Breast epithelium (tissue), 4 donors: ENCODE data around the gene SSBP4. TPM values are rescaled to one million over a fixed set of nuclear protein-coding genes. Genes with fewer than 3 reads are reported as not detected.
A peak's percentile ranks its signal among the peaks of the same experiment; 100 is the strongest.
"Not testable (repeated sequence)": the region's sequence is repeated elsewhere in the genome, so short reads cannot be mapped to it uniquely, and the experiment has no call there.

Source experiments
- DNase-seq, 2 donors: peaks; one replicate each; pipeline ENCODE4 v3.0.0-alpha.2; 2019; ENCODE audit warnings: low spot score in 2 of 2
- H3K27ac ChIP-seq, 2 donors: fragments of 200-600 bp; sonication (generic) in 1 of 2; one replicate each; pipeline ENCODE4 v1.5.1; 2016 to 2019; ENCODE audit warnings: mild to moderate bottlenecking in 1 of 2
- H3K27me3 ChIP-seq, 2 donors: fragments of 200-600 bp; sonication (generic) in 1 of 2; one replicate each; pipeline versions ENCODE4 v1.5.1 to v1.6.0; 2017 to 2019; ENCODE audit warnings: control low read depth in 1 of 2, mild to moderate bottlenecking in 1 of 2
- H3K36me3 ChIP-seq: fragments of 200-600 bp; one replicate; pipeline ENCODE4 v1.5.1; 2019
- H3K4me1 ChIP-seq, 2 donors: fragments of 200-600 bp; sonication (generic); one replicate each; pipeline ENCODE4 v1.5.1; 2016 to 2019; ENCODE audit warnings: control low read depth in 1 of 2
- H3K4me3 ChIP-seq, 3 donors: fragments of 200-600 bp; sonication (generic); 1 replicate in 2 of 3; 2 replicates in 1 of 3; pipeline ENCODE4 v1.5.1; 2016 to 2019; ENCODE audit warnings: mild to moderate bottlenecking in 3 of 3, moderate library complexity in 2 of 3
- H3K9me3 ChIP-seq, 2 donors: fragments of 200-600 bp; sonication (generic) in 1 of 2; one replicate each; pipeline ENCODE4 v1.5.1; 2016 to 2019; ENCODE audit warnings: control low read depth in 1 of 2
- POLR2A ChIP-seq: fragments of 450-650 bp; IDR thresholded peaks from one replicate; pipeline ENCODE4 v1.6.1; 2016; ENCODE audit warnings: antibody characterized with exemption, mild to moderate bottlenecking, moderate library complexity
- POLR2AphosphoS5 ChIP-seq, 3 donors: sonication (generic); formaldehyde crosslinking; IDR thresholded peaks; one replicate each; pipeline ENCODE4 v1.6.1; 2017; ENCODE audit warnings: antibody characterized with exemption in 3 of 3
- intact Hi-C: fragments of 100-400 bp; cut with DNase I; formaldehyde crosslinking; loops from one replicate; pipeline ENCODE4 v1.15.1; 2023; ENCODE audit warnings: low total_unique reads
- total RNA-seq, 3 donors: library from RNA; depleted of rRNA; stranded (reverse); fragments of >200 nt; gene quantifications; one replicate each; pipeline ENCODE4 v1.1.0, GENCODE V29; 2016
- TF ChIP-seq, protein P1 (sequence below), 3 donors: fragments of 450-650 bp; IDR thresholded peaks; one replicate each; pipeline ENCODE4 v1.5.1; 2016 to 2017; ENCODE audit warnings: antibody characterized with exemption in 3 of 3, mild to moderate bottlenecking in 3 of 3, moderate library complexity in 3 of 3

SSBP4 gene
- total RNA-seq, 3 donors from 2014 or later: 29.4 to 71.8 (median 46.7) TPM

DNA sequence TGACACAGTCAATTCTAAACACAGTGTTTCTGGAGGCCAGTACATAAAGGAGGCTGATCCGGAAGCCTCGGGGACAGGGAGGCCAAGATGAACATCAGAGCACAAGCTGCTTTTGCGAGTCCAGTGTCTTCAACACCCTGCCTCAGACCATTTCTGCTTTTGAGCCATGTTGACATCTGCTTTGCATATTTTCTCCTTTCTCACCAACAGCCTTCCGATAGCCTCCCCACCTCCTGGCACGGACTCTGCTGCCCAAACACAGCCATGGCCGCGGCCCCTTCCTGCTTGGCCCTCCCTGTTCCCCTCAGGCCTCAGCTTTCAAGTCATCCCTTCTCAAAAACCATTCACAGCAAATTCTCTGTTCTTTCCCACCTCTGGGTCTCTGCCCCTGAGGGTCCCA lies 25.4 kb upstream of the SSBP4 start:
- intact Hi-C loops: no loop called here
- TF ChIP-seq POLR2AphosphoS5 (IDR thresholded peaks at IDR 0.05) (no peak), POLR2A (no peak)
- H3K27ac ChIP-seq: no peak overlapping the region
- peak overlapping the region in 1 of 3 donors; percentile 18 for H3K4me3 ChIP-seq
- peaks cover 2 to 9% of the 10 kb centered on the region in 2 donors for H3K27me3 ChIP-seq
- no peaks in the 10 kb centered on the region for H3K4me1 ChIP-seq
- no peak for DNase-seq
- no peaks in the 10 kb centered on the region for H3K36me3 ChIP-seq
- no peaks in the 10 kb centered on the region for H3K9me3 ChIP-seq

DNA sequence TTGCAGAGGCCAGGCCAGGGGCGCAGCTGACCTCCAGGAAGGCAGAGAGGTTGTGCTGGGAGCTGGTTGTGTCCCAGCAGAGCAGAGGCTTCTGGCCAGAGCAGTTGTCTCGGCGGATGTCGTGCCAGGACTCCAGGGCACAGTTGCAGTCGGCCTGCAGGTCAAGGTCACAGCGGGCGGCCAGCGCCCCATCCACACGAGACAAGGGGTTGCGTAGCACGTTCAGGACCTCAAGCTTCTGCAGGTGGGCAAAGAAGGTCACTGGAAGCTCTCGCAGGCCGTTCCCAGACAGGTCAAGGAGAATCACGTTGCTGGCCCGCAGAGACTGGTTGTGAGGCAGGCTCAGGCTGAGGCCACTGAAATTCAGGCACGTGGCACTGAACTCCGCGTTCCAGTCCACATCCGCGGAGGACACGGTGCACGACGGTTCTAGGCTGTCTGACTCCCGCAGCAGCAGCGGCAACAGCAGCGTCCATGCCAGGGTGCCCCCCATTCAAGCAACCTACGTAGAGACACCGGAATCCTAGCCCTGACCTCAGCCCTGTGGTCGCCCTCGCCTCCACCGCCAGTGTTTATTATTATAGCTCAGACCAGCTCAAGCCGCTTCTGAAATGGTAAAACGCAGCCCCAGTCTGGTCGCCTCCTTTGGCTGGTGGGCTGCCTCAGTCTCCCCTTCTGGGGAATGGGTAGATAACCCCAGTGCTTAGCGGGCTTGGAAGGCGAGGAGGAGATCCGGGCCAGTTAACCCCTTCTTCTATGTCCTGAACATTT lies 22.5 kb upstream of the SSBP4 start:
- TF ChIP-seq POLR2A (no peak), POLR2AphosphoS5 (IDR thresholded peaks at IDR 0.05) (no peak)
- TF ChIP-seq, protein P1, sequence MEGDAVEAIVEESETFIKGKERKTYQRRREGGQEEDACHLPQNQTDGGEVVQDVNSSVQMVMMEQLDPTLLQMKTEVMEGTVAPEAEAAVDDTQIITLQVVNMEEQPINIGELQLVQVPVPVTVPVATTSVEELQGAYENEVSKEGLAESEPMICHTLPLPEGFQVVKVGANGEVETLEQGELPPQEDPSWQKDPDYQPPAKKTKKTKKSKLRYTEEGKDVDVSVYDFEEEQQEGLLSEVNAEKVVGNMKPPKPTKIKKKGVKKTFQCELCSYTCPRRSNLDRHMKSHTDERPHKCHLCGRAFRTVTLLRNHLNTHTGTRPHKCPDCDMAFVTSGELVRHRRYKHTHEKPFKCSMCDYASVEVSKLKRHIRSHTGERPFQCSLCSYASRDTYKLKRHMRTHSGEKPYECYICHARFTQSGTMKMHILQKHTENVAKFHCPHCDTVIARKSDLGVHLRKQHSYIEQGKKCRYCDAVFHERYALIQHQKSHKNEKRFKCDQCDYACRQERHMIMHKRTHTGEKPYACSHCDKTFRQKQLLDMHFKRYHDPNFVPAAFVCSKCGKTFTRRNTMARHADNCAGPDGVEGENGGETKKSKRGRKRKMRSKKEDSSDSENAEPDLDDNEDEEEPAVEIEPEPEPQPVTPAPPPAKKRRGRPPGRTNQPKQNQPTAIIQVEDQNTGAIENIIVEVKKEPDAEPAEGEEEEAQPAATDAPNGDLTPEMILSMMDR (IDR thresholded peaks at IDR 0.05): no peak
- H3K4me1 ChIP-seq: no peaks in the 10 kb centered on the region
- peak overlapping the region in 1 of 2 donors; percentile 5 for H3K27ac ChIP-seq
- no peaks in the 10 kb centered on the region for H3K9me3 ChIP-seq
- H3K4me3 ChIP-seq: peak overlapping the region; percentile 11 to 42 (median 41)
- H3K36me3 ChIP-seq: no peaks in the 10 kb centered on the region
- intact Hi-C loops: no loop called here
- peaks cover 2 to 9% of the 10 kb centered on the region in 2 donors for H3K27me3 ChIP-seq
- DNase-seq: no peak

DNA sequence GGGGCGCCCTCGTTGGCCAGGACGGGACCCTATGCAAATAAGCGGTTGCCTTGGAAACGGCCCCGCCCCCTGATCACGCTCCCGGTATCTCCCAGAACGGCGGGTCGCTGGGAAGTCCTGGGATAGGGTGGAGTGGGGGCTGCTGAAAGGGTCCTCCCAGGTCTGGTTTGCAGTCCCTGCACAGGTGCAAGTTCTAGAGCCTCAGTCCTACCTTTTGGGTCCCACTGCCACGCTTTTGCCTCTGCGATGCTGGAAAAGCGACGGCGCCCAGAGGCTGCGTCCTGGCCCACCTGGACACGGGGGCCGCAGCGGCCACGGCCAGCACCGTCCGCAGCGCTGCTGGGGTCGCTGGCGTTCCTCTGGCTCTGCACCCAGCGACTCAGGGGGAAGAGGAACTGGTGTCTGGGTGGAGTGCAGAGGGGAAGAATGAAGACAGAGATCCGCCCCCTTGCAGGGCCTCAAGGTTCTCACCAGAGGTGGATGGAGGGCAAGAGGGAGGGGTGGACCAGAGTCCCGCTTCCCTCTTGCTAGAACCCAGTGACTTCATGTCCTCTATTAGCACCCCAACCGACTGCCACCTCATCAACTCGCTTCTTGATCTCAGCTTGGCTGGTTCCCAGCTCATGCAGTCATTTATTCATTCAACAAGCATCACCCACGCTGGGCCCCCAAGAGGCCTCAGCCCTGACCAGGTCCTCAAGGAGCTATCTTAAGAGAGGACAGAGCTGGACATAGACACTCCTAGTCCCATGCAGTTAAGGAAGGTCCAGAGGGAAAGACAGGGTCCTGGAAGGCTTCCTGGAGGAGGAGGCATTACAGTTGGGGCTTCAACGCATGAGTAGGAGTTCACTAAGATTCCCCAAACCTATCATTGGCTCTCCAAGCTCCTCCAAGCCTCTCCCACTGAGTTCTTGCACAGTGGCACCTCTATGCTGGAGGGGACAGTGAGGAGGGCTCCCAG lies 21.7 kb upstream of the SSBP4 start, which contains the start of gene LRRC25:
Gene LRRC25 (minus strand): TSS at position 381 of the 961 bp plus-strand sequence. CDS start 659 bp downstream, outside the sequence.
- no peak for TF ChIP-seq POLR2AphosphoS5 (IDR thresholded peaks at IDR 0.05)
- no peak for TF ChIP-seq POLR2A
- TF ChIP-seq, protein P1 (IDR thresholded peaks at IDR 0.05): no peak
- peak within 1 kb of the TSS; percentile 11 to 42 (median 41) for H3K4me3 ChIP-seq
- intact Hi-C loops: no loop called here
- H3K9me3 ChIP-seq: no peaks in the 10 kb centered on the region
- no peaks in the 10 kb centered on the region for H3K4me1 ChIP-seq
- no peaks in the 10 kb centered on the region for H3K36me3 ChIP-seq
- DNase-seq: no peak
- peak within 1 kb of the TSS in 1 of 2 donors; percentile 5 for H3K27ac ChIP-seq
- peaks cover 2 to 9% of the 10 kb centered on the region in 2 donors for H3K27me3 ChIP-seq

DNA sequence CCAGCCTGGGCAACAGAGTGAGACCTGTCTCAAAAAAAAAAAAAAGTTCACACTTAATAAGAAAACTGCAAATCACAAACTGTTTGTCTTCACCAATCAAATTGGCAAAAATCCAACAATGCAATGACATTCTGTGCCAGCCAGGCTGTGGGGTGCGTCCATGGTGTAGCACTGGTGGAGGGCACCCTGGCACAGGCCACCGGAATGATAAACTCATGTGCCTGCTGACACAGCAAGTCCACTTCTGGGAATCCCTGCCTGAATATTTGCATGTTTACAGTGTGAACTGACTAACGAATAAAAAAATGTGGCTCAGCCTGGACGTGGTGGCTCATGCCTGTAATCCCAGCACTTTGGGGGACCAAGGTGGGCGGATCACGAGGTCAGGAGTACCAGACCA lies 20.2 kb upstream of the SSBP4 start:
- Histone ChIP-seq H3K4me1 (no peaks in the 10 kb centered on the region), H3K9me3 (no peaks in the 10 kb centered on the region), H3K4me3 (no peak overlapping the region), H3K27me3 (peaks cover 2 to 9% of the 10 kb centered on the region in 2 donors), H3K36me3 (no peaks in the 10 kb centered on the region), H3K27ac (no peak overlapping the region)
- no peak for DNase-seq
- intact Hi-C loops: no loop called here
- TF ChIP-seq POLR2AphosphoS5 (IDR thresholded peaks at IDR 0.05) (no peak), POLR2A (no peak)
- TF ChIP-seq, protein P1 (IDR thresholded peaks at IDR 0.05): no peak

DNA sequence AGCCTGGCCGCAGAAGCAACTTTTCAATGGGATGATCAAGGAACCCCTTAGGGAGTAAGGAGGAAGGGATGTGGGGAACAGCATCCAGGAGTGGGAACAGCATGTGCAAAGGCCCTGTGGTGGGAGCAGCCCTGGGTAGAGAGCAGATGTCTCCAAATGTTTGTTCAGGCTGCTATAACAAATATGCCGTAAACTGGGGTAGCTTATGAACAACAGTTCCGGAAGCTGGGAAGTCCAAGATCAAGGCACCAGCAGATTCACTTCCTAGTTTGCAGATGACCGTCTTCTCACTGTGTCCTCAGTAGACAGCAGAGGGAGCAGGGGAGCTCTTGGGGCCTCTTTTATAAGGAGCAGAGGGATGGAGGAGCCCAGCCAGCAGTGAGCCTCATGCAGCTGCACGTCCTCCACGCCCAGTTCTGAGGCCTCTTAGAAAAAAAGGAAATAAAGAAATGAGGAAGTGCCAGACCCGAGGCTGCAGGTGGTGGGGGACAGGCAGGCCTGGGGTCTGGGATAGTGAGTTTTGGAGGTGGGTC lies 17.6 kb upstream of the SSBP4 start:
- DNase-seq: no peak
- peak overlapping the region in 1 of 2 donors; percentile 5 for H3K27ac ChIP-seq

DNA sequence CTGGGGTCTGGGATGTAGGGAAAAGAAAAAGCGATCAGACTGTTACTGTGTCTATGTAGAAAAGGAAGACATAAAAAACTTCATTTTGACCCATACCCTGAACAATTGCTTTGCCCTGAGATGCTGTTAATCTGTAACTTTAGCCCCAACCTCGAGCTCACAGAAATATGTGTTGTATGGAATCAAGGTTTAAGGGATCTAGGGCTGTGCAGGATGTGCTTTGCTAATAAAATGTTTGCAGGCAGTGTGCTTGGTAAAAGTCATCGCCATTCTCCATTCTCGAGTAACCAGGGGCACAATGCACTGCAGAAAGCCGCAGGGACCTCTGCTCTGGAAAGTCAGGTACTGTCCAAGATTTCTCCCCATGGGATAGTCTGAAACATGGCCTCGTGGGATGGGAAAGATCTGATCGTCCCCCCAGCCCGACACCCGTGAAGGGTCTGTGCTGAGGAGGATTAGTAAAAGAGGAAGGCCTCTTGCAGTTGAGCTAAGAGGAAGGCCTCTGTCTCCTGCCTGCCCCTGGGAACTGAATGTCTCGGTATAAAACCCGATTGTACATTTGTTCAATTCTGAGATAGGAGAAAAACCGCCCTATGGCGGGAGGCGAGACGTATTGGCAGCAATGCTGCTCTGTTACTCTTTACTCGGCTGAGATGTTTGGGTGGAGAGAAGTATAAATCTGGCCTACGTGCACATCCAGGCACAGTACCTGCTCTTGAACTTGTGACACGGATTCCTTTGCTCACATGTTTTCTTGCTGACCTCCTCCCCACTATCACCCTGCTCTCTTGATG lies 16.5 kb upstream of the SSBP4 start:
- H3K27ac ChIP-seq, H3K9me3 ChIP-seq, H3K4me3 ChIP-seq, H3K4me1 ChIP-seq, H3K36me3 ChIP-seq, intact Hi-C loops, H3K27me3 ChIP-seq, DNase-seq: not testable (repeated sequence)

More for the DNA sequence above, 17.6 kb upstream of the SSBP4 start:
- Histone ChIP-seq H3K9me3 (no peaks in the 10 kb centered on the region), H3K4me3 (no peak overlapping the region), H3K36me3 (no peaks in the 10 kb centered on the region), H3K27me3 (peaks cover 2 to 9% of the 10 kb centered on the region in 2 donors), H3K4me1 (no peaks in the 10 kb centered on the region)
- intact Hi-C loops: no loop called here
- TF ChIP-seq POLR2A (no peak), POLR2AphosphoS5 (IDR thresholded peaks at IDR 0.05) (no peak)
- TF ChIP-seq, protein P1 (IDR thresholded peaks at IDR 0.05): no peak

DNA sequence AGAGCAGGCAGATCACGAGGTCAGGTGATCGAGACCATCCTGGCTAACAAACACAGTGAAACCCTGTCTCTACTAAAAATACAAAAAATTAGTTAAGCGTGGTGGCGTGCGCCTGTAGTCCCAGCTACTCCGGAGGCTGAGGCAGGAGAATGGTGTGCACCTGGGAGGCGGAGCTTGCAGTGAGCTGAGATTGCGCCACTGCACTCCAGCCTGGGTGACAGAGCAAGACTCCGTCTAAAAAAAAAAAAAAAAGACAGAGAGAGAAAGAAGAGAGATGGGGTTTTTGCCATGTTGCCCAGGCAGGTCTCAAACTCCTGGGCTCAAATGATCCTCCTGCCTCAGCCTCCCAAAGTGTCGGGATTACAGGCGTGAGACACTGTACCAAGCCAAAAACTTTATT lies 13.4 kb upstream of the SSBP4 start:
- intact Hi-C loops, H3K36me3 ChIP-seq, H3K27me3 ChIP-seq, DNase-seq, H3K27ac ChIP-seq, H3K9me3 ChIP-seq, H3K4me3 ChIP-seq, H3K4me1 ChIP-seq: not testable (repeated sequence)
